OCI-LY1 (cell line): ENCODE measurements around the gene CLCNKB.

Source experiments
- EZH2 ChIP-seq: fragments of 200-600 bp; sonication (generic), shearing (Covaris generic); IDR thresholded peaks from 2 replicates; pipeline ENCODE4 v1.8.0; 2017; ENCODE audit warnings: borderline replicate concordance, mixed run types, mild to moderate bottlenecking, antibody characterized with exemption, low read length, moderate library complexity, mixed read lengths
- TF ChIP-seq, protein P1 (sequence below): fragments of 200-600 bp; sonication (generic), shearing (Covaris generic); IDR thresholded peaks from 2 replicates; pipeline ENCODE4 v1.5.1; 2017; ENCODE audit warnings: mild to moderate bottlenecking, antibody characterized with exemption, low read length, moderate library complexity, mixed read lengths

DNA sequence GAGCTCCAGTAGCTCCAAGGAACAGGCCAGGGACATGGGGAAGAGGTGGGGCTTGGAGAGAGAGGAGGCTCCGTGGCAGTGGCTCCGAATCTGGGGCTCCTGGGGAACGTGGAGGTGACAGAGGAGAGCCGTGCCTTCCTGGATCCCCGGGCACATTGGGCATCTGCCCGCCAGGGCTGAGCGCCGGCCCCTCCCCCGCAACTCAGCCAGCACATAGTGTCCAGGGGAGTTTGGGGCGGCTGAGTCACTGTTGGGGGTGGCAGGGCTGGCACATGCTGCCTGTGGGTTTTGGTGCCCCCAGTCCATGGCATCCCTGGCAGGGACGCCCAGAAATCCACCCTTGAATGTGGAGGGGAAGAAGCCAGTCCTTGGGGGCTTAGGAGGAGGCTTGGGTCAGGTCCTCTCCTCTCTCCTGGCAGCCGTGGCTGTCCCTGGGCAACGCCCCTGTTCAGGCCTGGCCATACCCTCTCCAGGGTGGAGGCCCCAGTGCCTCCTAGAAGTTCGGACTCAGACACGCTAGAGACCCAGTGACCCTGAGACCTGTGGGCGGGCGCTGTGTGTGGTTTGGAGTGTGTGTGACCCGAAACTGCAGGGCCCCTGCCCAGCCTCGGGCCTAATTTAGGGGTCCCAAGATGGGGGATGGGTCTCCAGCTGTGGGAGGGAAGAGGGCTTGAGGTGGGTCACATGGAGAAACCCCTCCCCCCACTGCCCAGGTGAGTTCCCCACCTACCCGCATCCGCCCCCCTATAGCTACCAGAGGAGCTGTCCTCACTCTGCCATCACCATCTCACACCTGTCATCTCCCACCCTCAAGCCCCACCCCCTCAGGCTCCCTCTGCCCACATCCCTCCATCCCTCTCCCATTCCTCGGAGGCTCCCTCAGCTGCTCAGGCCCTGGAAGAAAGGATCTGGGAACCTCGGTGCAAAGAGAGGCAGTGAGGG, 27.4 kb upstream of the CLCNKB start:
- TF ChIP-seq, protein P1, sequence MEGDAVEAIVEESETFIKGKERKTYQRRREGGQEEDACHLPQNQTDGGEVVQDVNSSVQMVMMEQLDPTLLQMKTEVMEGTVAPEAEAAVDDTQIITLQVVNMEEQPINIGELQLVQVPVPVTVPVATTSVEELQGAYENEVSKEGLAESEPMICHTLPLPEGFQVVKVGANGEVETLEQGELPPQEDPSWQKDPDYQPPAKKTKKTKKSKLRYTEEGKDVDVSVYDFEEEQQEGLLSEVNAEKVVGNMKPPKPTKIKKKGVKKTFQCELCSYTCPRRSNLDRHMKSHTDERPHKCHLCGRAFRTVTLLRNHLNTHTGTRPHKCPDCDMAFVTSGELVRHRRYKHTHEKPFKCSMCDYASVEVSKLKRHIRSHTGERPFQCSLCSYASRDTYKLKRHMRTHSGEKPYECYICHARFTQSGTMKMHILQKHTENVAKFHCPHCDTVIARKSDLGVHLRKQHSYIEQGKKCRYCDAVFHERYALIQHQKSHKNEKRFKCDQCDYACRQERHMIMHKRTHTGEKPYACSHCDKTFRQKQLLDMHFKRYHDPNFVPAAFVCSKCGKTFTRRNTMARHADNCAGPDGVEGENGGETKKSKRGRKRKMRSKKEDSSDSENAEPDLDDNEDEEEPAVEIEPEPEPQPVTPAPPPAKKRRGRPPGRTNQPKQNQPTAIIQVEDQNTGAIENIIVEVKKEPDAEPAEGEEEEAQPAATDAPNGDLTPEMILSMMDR, result no peak
- no peak for TF ChIP-seq EZH2
